Caco-2 (cell line): ENCODE data around the gene ZNHIT2. TPM values are rescaled to one million over a fixed set of nuclear protein-coding genes. Genes with fewer than 3 reads are reported as not detected.

ENCODE experiments used
- BruUV-seq: library from RNA; stranded (reverse); fragments of 400-500 nt; replicated peaks from 2 replicates; lab custom pipeline; 2021; lab: Mats Ljungman, UMichigan
- CTCF ChIA-PET: fragments of 300-600 bp; sonication (Branson Sonifier 250); formaldehyde crosslinking; loops from one replicate; lab custom pipeline; 2022; ENCODE audit warnings: antibody characterized with exemption; lab: Charles Lee
- POLR2A ChIA-PET: fragments of 300-600 bp; sonication (Branson Sonifier 250); formaldehyde crosslinking; loops from one replicate; lab custom pipeline; 2022; ENCODE audit warnings: antibody characterized with exemption; lab: Charles Lee
- DNase-seq, 2 experiments: peaks; one replicate each; pipeline versions ENCODE4 v3.0.0 to v3.0.0-alpha.2; 2020 to 2022
- H3K27me3 ChIP-seq: replicated peaks from 2 replicates; pipeline ENCODE4 v1.6.0; 2011; ENCODE audit warnings: low read length; ENCODE audit not compliant: control insufficient read depth, insufficient read depth
- H3K36me3 ChIP-seq: 2 replicates; pipeline ENCODE4 v1.5.1; 2011; ENCODE audit warnings: low read length; ENCODE audit not compliant: control insufficient read depth, insufficient read depth
- H3K4me1 ChIP-seq: fragments of 250-450 bp; sonication (Bioruptor Pico); 2 replicates; pipeline ENCODE4 v1.5.1; 2020; ENCODE audit warnings: mild to moderate bottlenecking
- H3K4me3 ChIP-seq: 2 replicates; pipeline ENCODE4 v1.5.1; 2011; ENCODE audit warnings: low read depth, mild to moderate bottlenecking, control low read depth, low read length
- H3K9me3 ChIP-seq: fragments of 250-450 bp; sonication (Bioruptor Pico); 2 replicates; pipeline ENCODE4 v1.5.1; 2020; ENCODE audit warnings: mild to moderate bottlenecking, moderate library complexity
- H3K27ac Mint-ChIP-seq: one replicate; pipeline ENCODE4 v1.8.0; 2022; ENCODE audit warnings: mixed read lengths; ENCODE audit not compliant: unreplicated experiment
- H3K27me3 Mint-ChIP-seq: one replicate; pipeline ENCODE4 v1.8.0; 2022; ENCODE audit warnings: mixed read lengths; ENCODE audit not compliant: insufficient read depth, unreplicated experiment
- H3K36me3 Mint-ChIP-seq: one replicate; pipeline ENCODE4 v1.8.0; 2022; ENCODE audit warnings: mild to moderate bottlenecking, mixed read lengths; ENCODE audit not compliant: insufficient read depth, unreplicated experiment
- H3K4me1 Mint-ChIP-seq: one replicate; pipeline ENCODE4 v1.8.0; 2022; ENCODE audit warnings: low read depth, mixed read lengths; ENCODE audit not compliant: unreplicated experiment
- H3K4me3 Mint-ChIP-seq: one replicate; pipeline ENCODE4 v1.8.0; 2022; ENCODE audit warnings: mild to moderate bottlenecking, moderate library complexity, mixed read lengths; ENCODE audit not compliant: unreplicated experiment
- H3K9me3 Mint-ChIP-seq: one replicate; pipeline ENCODE4 v1.8.0; 2022; ENCODE audit warnings: mixed read lengths; ENCODE audit not compliant: unreplicated experiment
- CTCF ChIP-seq, 2 experiments: fragments of 200-600 bp in 1 of 2; IDR thresholded peaks; 1 replicate in 1 of 2; 2 replicates in 1 of 2; pipeline versions ENCODE4 v1.5.1 to v1.8.0; 2011 to 2022; ENCODE audit warnings: antibody characterized with exemption in 1 of 2, control low read depth in 1 of 2, inconsistent platforms in 1 of 2, low read depth in 1 of 2, low read length in 1 of 2, mild to moderate bottlenecking in 1 of 2, moderate library complexity in 1 of 2; ENCODE audit not compliant: insufficient read depth in 1 of 2, severe bottlenecking in 1 of 2, unreplicated experiment in 1 of 2
- intact Hi-C: fragments of 100-400 bp; cut with micrococcal nuclease; formaldehyde crosslinking; loops from one replicate; pipeline ENCODE4 v1.10.0; 2022; ENCODE audit not compliant: unreplicated experiment
- total RNA-seq: library from RNA; stranded (reverse); gene quantifications from 2 replicates; pipeline ENCODE4 v1.2.3, GENCODE V29; 2022

The ZNHIT2 gene
- total RNA-seq, 1 experiment from 2014 or later = 14.7 TPM

- Mint-ChIP-seq H3K4me1 (no peaks in the 10 kb centered on the region), H3K27me3 (no peaks in the 10 kb centered on the region), H3K36me3 (no peaks in the 10 kb centered on the region), H3K9me3 (no peaks in the 10 kb centered on the region), H3K4me3 (no peak overlapping the region), H3K27ac (no peak overlapping the region)
- intact Hi-C loops = no loop called here
- no peak for DNase-seq
- ChIA-PET POLR2A (no interaction called here), CTCF (no interaction called here)
- Histone ChIP-seq H3K9me3 (no peaks in the 10 kb centered on the region), H3K27me3 (no peaks in the 10 kb centered on the region), H3K4me3 (no peak overlapping the region), H3K4me1 (no peaks in the 10 kb centered on the region), H3K36me3 (no peaks in the 10 kb centered on the region)
- BruUV-seq = no TSS peak
- TF ChIP-seq CTCF (IDR thresholded peaks at IDR 0.05; ENCODE audit: insufficient read depth in 1 of 2, low read depth in 1 of 2, low read length in 1 of 2, severe bottlenecking in 1 of 2, unreplicated experiment in 1 of 2) = no peak
These were observed 41.5 kb upstream of the ZNHIT2 start for GRCh38 chr11:65159012-65159411.

- no peak overlapping the region for H3K4me3 ChIP-seq
- intact Hi-C loops = no loop called here
- H3K27ac Mint-ChIP-seq = no peak overlapping the region
- no peak for TF ChIP-seq CTCF (IDR thresholded peaks at IDR 0.05; ENCODE audit: insufficient read depth in 1 of 2, low read depth in 1 of 2, low read length in 1 of 2, severe bottlenecking in 1 of 2, unreplicated experiment in 1 of 2)
- H3K36me3 Mint-ChIP-seq = no peaks in the 10 kb centered on the region
- H3K27me3 ChIP-seq = no peaks in the 10 kb centered on the region
- H3K4me1 ChIP-seq = no peaks in the 10 kb centered on the region
- H3K4me1 Mint-ChIP-seq = peaks cover 6% of the 10 kb centered on the region
- BruUV-seq = no TSS peak
- ChIA-PET CTCF (no interaction called here), POLR2A (no interaction called here)
- H3K9me3 ChIP-seq = no peaks in the 10 kb centered on the region
- no peak for DNase-seq
- no peaks in the 10 kb centered on the region for H3K36me3 ChIP-seq
- no peaks in the 10 kb centered on the region for H3K27me3 Mint-ChIP-seq
- no peak overlapping the region for H3K4me3 Mint-ChIP-seq
- H3K9me3 Mint-ChIP-seq = no peaks in the 10 kb centered on the region
These were observed 39.8 kb upstream of the ZNHIT2 start for GRCh38 chr11:65157336-65157735.

GRCh38 chr11:65156926-65157325 is 39.4 kb upstream of the ZNHIT2 start:
- Mint-ChIP-seq H3K4me1 (peaks cover 6% of the 10 kb centered on the region), H3K4me3 (no peak overlapping the region), H3K36me3 (no peaks in the 10 kb centered on the region), H3K27ac (no peak overlapping the region), H3K9me3 (no peaks in the 10 kb centered on the region), H3K27me3 (no peaks in the 10 kb centered on the region)
- ChIA-PET CTCF (no interaction called here), POLR2A (no interaction called here)
- Histone ChIP-seq H3K4me3 (no peak overlapping the region), H3K4me1 (no peaks in the 10 kb centered on the region), H3K36me3 (no peaks in the 10 kb centered on the region), H3K27me3 (no peaks in the 10 kb centered on the region; the same call in 1 of the 2 replicates), H3K9me3 (no peaks in the 10 kb centered on the region)
- intact Hi-C loops = no loop called here
- TF ChIP-seq CTCF (IDR thresholded peaks at IDR 0.05; ENCODE audit: insufficient read depth in 1 of 2, low read depth in 1 of 2, low read length in 1 of 2, severe bottlenecking in 1 of 2, unreplicated experiment in 1 of 2) = no peak
- no peak for DNase-seq
- BruUV-seq = no TSS peak
